Aorta (tissue), 5 donors: ENCODE results near the gene COL6A1. TPM values are rescaled to one million over a fixed set of nuclear protein-coding genes. Genes with fewer than 3 reads are reported as not detected.

Experiments used
- ATAC-seq: fragments of 200-7000 bp; cut with Tn5 transposase; one replicate; pipeline ENCODE4 v1.9.1; 2022; ENCODE audit warnings: moderate library complexity; ENCODE audit not compliant: low FRiP score
- DNase-seq, 2 donors: peaks; one replicate each; pipeline ENCODE4 v3.0.0-alpha.2; 2020
- H3K27ac ChIP-seq, 2 donors: one replicate each; pipeline ENCODE4 v1.5.1; 2013; ENCODE audit warnings: low read length in 2 of 2, mild to moderate bottlenecking in 2 of 2, moderate library complexity in 2 of 2, control low read depth in 1 of 2, inconsistent platforms in 1 of 2, low read depth in 1 of 2
- H3K27me3 ChIP-seq, 2 donors: one replicate each; pipeline ENCODE4 v1.6.1; 2013; ENCODE audit warnings: control low read depth in 1 of 2, low read length in 1 of 2, mild to moderate bottlenecking in 1 of 2, moderate library complexity in 1 of 2; ENCODE audit not compliant: insufficient read depth in 2 of 2, control insufficient read depth in 1 of 2
- H3K36me3 ChIP-seq, 2 donors: one replicate each; pipeline ENCODE4 v1.6.1; 2013; ENCODE audit warnings: control low read depth in 1 of 2, low read length in 1 of 2, mild to moderate bottlenecking in 1 of 2; ENCODE audit not compliant: insufficient read depth in 2 of 2, control insufficient read depth in 1 of 2
- H3K4me1 ChIP-seq, 2 donors: one replicate each; pipeline ENCODE4 v1.6.1; 2013; ENCODE audit warnings: low read length in 2 of 2, control low read depth in 1 of 2, mild to moderate bottlenecking in 1 of 2, moderate library complexity in 1 of 2; ENCODE audit not compliant: insufficient read depth in 2 of 2, control insufficient read depth in 1 of 2
- H3K4me3 ChIP-seq, 2 donors: one replicate each; pipeline ENCODE4 v1.5.1; 2013; ENCODE audit warnings: low read length in 2 of 2, control low read depth in 1 of 2, mild to moderate bottlenecking in 1 of 2
- H3K9me3 ChIP-seq: one replicate; pipeline ENCODE4 v1.6.1; 2013; ENCODE audit warnings: mild to moderate bottlenecking, low read length; ENCODE audit not compliant: control insufficient read depth
- WGBS, 2 donors: extraction: QIAGEN DNeasy Blood & Tissue Kit; methylation state at CpG; one replicate each; pipeline ENCODE4 v1.1.7; 2013; 5-methylcytosine and 5-hydroxymethylcytosine counted together
- intact Hi-C, 2 donors: fragments of 100-400 bp; cut with DNase I; formaldehyde crosslinking; loops; one replicate each; pipeline versions ENCODE4 v1.14.2 to v1.15.0; 2022
- long read RNA-seq, 2 donors: library from polyadenylated mRNA; unstranded; transcript quantifications; one replicate each; pipeline ENCODE4 v2.0.0, GENCODE V29; 2020 to 2021
- polyA plus RNA-seq, 2 donors: library from polyadenylated mRNA; stranded (reverse); fragments of 200-250 nt; gene quantifications; one replicate each; pipeline ENCODE4 v1.2.3, GENCODE V29; 2013
- total RNA-seq, 2 donors: library from RNA; stranded (reverse); fragmentation: NEBNext Ultra II Directional; extraction: Animal tissue kit (Norgen Biotek cat#: 25700); gene quantifications; one replicate each; pipeline ENCODE4 v1.2.1, GENCODE V29; 2021
- donor health status: healthy with polysubstance abuse.
- donor health status: Bipolar disorder and iron deficiency.
- donor health status: DM: no; HTN: no; CAD: no.
- donor health status: DM: no; HTN: no; CAD: no.
- donor health status: DM: yes; HTN: yes; CAD: no.

COL6A1 gene, protein sequence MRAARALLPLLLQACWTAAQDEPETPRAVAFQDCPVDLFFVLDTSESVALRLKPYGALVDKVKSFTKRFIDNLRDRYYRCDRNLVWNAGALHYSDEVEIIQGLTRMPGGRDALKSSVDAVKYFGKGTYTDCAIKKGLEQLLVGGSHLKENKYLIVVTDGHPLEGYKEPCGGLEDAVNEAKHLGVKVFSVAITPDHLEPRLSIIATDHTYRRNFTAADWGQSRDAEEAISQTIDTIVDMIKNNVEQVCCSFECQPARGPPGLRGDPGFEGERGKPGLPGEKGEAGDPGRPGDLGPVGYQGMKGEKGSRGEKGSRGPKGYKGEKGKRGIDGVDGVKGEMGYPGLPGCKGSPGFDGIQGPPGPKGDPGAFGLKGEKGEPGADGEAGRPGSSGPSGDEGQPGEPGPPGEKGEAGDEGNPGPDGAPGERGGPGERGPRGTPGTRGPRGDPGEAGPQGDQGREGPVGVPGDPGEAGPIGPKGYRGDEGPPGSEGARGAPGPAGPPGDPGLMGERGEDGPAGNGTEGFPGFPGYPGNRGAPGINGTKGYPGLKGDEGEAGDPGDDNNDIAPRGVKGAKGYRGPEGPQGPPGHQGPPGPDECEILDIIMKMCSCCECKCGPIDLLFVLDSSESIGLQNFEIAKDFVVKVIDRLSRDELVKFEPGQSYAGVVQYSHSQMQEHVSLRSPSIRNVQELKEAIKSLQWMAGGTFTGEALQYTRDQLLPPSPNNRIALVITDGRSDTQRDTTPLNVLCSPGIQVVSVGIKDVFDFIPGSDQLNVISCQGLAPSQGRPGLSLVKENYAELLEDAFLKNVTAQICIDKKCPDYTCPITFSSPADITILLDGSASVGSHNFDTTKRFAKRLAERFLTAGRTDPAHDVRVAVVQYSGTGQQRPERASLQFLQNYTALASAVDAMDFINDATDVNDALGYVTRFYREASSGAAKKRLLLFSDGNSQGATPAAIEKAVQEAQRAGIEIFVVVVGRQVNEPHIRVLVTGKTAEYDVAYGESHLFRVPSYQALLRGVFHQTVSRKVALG
- total RNA-seq = 100 to 1,000 TPM; 458 to 593 TPM
- polyA plus RNA-seq = 1,000 to 10,000 TPM in 1 of 2 donors, 100 to 1,000 TPM in 1; 156 to 1,773 TPM
- long read RNA-seq, donor 1, transcript COL6A1-204 (3 exons, 968 nt) = major isoform, 33 of 276 reads
- long read RNA-seq, donor 1, transcript COL6A1-206 (6 exons, 2,358 nt) = minor isoform, 19 of 276 reads
- long read RNA-seq, donor 1, partial matches to known transcripts = 200 of 276 reads
- long read RNA-seq, donor 1, other reads (novel, unspliced or antisense) = 24 of 276 reads
- long read RNA-seq, donor 2, transcript COL6A1-204 (3 exons, 968 nt) = major isoform, 7 of 161 reads
- long read RNA-seq, donor 2, partial matches to known transcripts = 38 of 161 reads
- long read RNA-seq, donor 2, other reads (novel, unspliced or antisense) = 112 of 161 reads

DNA sequence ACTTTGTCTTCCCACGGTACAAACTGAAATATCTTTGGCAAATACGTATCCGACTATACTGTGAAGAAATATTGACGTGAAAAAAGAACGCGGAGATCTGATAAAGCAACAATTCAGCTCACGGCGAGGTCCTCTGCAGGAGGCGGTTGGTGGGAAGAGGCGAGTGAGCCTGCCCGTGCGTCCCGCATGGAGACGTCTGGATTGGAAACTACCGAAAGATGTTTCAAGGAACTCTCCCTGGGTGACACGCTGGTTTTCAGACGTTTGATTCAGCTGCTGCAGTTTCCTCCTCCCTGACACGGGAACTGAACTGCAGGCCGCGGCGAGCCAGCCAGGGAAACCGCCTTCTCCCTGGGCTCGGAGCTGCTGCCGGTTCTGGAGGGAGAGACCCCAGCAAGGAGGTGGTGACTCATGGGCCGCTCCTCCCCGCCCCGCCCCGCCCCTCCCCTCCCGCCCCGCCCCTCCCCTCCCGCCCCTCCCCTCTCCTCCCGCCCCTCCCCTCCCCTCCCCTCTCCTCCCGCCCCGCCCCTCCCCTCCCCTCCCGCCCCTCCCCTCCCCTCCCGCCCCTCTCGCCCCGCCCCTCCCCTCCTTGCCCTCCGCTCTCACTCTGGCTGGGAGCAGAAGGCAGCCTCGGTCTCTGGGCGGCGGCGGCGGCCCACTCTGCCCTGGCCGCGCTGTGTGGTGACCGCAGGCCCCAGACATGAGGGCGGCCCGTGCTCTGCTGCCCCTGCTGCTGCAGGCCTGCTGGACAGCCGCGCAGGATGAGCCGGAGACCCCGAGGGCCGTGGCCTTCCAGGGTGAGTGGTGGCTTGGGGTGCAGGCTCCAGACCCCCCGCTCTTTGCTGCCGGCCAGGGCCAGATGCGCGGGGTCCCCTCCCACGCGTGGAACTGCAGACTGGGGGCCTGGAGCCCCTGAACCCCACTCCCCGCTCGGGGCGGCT lies at the start of gene COL6A1:
TSS of gene COL6A1 (plus strand) at position 620 of the 941 bp plus-strand sequence. CDS start at position 701, 81 bp downstream.
- no peaks in the 10 kb centered on the region for H3K27me3 ChIP-seq
- intact Hi-C loops = loop anchor here in 1 of 2 donors (1.0 to 2.0 kb wide), 2 partner anchors 8 to 75 kb away; no protein-coding TSS in a partner anchor
- ATAC-seq (peak; percentile 79), DNase-seq (peak; percentile 92 to 93)
- H3K36me3 ChIP-seq = peaks cover 0 to 9% of the 10 kb centered on the region in 2 donors
- H3K9me3 ChIP-seq = no peaks in the 10 kb centered on the region
- peak within 1 kb of the TSS; percentile 65 to 76 for H3K27ac ChIP-seq
- peak within 1 kb of the TSS; percentile 85 to 97 for H3K4me3 ChIP-seq
- 0% methylated on average over 40 to 52 of the region's 63 CpGs for WGBS, 2 donors
- no peaks in the 10 kb centered on the region for H3K4me1 ChIP-seq

DNA sequence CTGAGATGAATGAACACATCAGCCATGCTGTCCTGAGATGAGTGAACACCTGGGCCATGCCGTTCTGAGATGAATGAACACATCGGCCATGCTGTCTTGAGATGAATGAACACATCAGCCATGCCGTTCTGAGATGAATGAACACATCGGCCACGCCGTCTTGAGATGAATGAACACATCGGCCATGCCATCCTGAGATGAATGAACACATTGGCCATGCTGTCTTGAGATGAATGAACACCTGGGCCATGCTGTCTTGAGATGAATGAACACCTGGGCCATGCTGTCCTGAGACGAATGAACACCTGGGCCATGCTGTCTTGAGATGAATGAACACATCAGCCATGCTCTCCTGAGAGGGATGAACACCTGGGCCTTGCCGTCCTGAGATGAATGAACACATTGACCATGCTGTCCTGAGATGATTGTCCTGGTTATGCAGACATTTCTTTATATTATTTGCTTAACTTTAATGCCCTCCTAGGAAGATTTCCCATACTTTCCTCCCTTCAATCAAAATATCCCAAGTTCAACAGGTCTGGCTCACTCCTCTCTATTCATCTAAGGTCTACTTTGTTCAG lies 48.6 kb upstream of the COL6A1 start:
- Histone ChIP-seq H3K27ac (no peak overlapping the region), H3K4me1 (no peaks in the 10 kb centered on the region), H3K27me3 (no peaks in the 10 kb centered on the region), H3K4me3 (no peak overlapping the region), H3K36me3 (no peaks in the 10 kb centered on the region), H3K9me3 (peaks cover 6% of the 10 kb centered on the region)
- WGBS, 2 donors = 76 to 77% methylated on average over 9 of the region's 9 CpGs
- intact Hi-C loops = no loop called here
- ATAC-seq (no peak), DNase-seq (no peak)

DNA sequence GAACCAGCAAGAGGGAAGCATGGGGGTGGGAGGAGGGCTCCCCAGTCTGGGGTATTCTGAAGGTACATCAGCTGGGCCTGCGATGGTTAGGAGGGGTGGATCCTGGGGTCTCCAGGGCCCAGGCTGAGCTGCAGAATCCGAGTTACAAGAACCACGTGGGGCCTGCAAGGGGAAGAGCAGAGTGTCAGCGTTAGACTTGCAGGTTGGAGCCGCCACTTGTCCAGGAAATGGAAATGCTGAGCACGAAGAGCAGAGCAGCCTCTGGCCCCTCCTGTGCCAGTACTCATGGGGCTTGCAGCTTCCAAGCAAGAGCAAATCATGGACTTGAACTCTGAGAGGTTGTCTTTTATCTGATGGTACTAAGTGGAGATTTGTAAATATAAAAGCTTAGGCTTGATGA lies 47.5 kb upstream of the COL6A1 start:
- no peak overlapping the region for H3K27ac ChIP-seq
- intact Hi-C loops = no loop called here
- DNase-seq = no peak
- H3K4me3 ChIP-seq = no peak overlapping the region
- WGBS, 2 donors = 83% methylated on average over 6 of the region's 6 CpGs
- H3K36me3 ChIP-seq = no peaks in the 10 kb centered on the region
- no peaks in the 10 kb centered on the region for H3K27me3 ChIP-seq
- no peak for ATAC-seq
- no peaks in the 10 kb centered on the region for H3K4me1 ChIP-seq
- peaks cover 6% of the 10 kb centered on the region for H3K9me3 ChIP-seq

DNA sequence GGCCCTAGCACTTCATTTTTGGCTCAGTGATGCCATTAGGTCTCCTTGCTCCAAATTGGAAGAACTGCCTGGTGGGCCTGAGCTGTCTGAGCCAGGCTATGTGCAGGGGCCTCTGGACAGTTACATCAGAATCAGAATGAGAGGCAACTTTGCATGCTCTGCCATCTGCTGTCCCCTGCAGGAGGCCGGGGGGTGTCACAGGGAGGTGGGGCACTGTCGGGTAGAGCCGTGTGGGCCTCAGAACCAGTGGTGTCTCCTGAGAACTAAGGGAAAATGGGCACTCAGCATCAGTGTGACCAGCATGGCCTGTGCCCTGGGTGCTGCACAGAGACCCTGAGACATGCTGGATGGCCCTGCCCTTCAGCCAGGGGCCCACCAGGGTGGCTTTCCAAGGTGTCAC lies 47.0 kb upstream of the COL6A1 start:
- no peak overlapping the region for H3K4me3 ChIP-seq
- no peaks in the 10 kb centered on the region for H3K4me1 ChIP-seq
- intact Hi-C loops = no loop called here
- no peak overlapping the region for H3K27ac ChIP-seq
- H3K36me3 ChIP-seq = no peaks in the 10 kb centered on the region
- no peak for ATAC-seq
- DNase-seq = peak in 1 of 2 donors; percentile 23
- peaks cover 6% of the 10 kb centered on the region for H3K9me3 ChIP-seq
- WGBS, 2 donors = 86 to 87% methylated on average over 3 of the region's 3 CpGs
- H3K27me3 ChIP-seq = no peaks in the 10 kb centered on the region

DNA sequence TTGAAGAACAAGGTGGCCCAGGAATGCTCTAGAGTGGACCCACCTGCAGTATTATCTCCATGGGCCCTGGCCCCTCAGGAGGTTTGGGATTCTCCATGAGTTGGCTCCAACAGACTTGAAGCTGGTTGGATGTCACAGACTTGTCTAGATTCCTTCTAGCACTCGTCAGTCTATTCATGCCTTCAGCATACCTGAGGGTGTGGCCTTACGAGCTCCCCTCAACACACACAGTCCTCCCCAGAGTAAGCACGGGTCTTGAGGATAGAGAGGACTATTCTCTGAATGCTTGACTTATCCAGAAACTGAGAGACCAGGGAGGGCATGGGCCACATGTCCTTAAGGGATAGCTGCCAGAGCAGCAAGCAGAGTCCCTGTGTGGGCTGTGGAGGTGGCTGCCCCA lies 45.9 kb upstream of the COL6A1 start:
- ATAC-seq (no peak), DNase-seq (peak in 1 of 2 donors; percentile 8)
- 91 to 94% methylated on average over 3 of the region's 3 CpGs for WGBS, 2 donors
- no peaks in the 10 kb centered on the region for H3K36me3 ChIP-seq
- no peak overlapping the region for H3K4me3 ChIP-seq
- intact Hi-C loops = no loop called here
- H3K4me1 ChIP-seq = no peaks in the 10 kb centered on the region
- peaks cover 6% of the 10 kb centered on the region for H3K9me3 ChIP-seq
- H3K27me3 ChIP-seq = no peaks in the 10 kb centered on the region
- H3K27ac ChIP-seq = no peak overlapping the region

DNA sequence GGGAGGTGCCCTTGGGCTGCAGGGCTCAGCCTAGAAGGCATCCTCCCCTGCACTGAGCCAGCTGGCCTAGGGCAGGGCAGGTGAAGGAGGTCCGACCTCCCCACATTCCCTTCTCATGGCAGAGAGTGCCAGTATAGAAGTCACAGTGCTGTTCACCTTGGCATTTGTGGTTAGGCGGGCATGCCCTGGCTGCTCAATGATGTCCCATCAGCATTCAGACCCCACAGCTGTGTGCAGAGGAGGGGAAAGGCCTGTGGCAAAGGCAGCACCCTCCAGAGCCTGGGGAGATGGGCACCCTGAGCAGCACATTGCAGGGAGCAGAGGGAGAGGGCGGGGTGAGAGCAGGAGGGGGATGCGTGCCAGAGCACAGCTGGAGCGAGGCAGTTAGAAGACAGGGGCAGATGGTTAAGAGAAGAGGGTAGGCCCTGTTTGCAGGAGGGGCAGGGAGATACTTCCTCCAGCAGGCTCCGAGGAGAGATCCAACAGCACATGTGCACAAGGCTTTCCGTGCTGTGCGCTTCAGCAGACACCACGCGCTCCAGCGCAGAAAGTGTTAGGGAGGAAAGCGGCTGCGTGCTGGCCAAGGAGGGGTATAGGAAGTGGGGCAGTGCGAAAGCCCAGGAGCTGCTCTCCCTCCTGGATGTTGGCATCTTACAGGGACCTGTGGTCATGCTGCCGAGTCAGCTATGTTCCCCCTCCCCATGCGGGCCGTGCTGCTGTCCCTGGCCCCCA lies 43.7 kb upstream of the COL6A1 start:
- no peaks in the 10 kb centered on the region for H3K36me3 ChIP-seq
- H3K27me3 ChIP-seq = no peaks in the 10 kb centered on the region
- H3K9me3 ChIP-seq = peaks cover 6% of the 10 kb centered on the region
- WGBS, 2 donors = 86 to 90% methylated on average over 16 to 17 of the region's 17 CpGs
- DNase-seq = no peak
- no peak overlapping the region for H3K27ac ChIP-seq
- intact Hi-C loops = no loop called here
- no peak overlapping the region for H3K4me3 ChIP-seq
- no peaks in the 10 kb centered on the region for H3K4me1 ChIP-seq
- no peak for ATAC-seq

DNA sequence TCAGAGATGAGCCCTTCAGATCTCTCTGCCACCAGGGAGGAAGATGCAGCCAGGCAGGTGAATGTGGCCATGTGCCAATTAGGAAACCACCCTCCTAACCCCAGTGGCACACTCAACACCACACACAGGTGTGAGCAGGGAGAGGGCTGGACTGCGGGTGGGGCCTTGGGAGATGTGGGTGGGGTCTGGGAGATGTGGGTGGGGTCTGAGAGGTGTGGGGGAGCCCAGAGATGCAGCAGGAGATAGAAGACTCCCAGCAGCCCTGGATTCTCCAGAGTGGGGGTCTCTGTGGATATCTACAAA lies 43.2 kb upstream of the COL6A1 start:
- intact Hi-C loops = no loop called here
- H3K4me1 ChIP-seq = no peaks in the 10 kb centered on the region
- H3K9me3 ChIP-seq = peaks cover 6% of the 10 kb centered on the region
- H3K27me3 ChIP-seq = no peaks in the 10 kb centered on the region
- ATAC-seq (no peak), DNase-seq (no peak)
- no peak overlapping the region for H3K27ac ChIP-seq
- 97 to 100% methylated on average over 1 of the region's 1 CpG for WGBS, 2 donors
- H3K4me3 ChIP-seq = no peak overlapping the region
- H3K36me3 ChIP-seq = no peaks in the 10 kb centered on the region
